GM18502 (cell line): ENCODE measurements around the gene CEP131.

Experiments
- ATAC-seq: cut with Tn5 transposase; IDR thresholded peaks from one replicate; pipeline ENCODE4 v1.9.1; 2021; ENCODE audit warnings: mild to moderate bottlenecking; ENCODE audit not compliant: unreplicated experiment, poor library complexity

The CEP131 gene

GRCh38 chr17:81204578-81204977 lies 18.2 kb downstream of the CEP131 start:
- no peak for ATAC-seq

- no peak for ATAC-seq
Measured at GRCh38 chr17:81203136-81203535, 19.6 kb downstream of the CEP131 start.

GRCh38 chr17:81202318-81202717 lies 20.4 kb downstream of the CEP131 start:
- no peak for ATAC-seq

GRCh38 chr17:81200695-81201580 lies 21.8 kb downstream of the CEP131 start:
- no peak for ATAC-seq

GRCh38 chr17:81200201-81200600 lies 22.6 kb downstream of the CEP131 start:
- no peak for ATAC-seq

- ATAC-seq, result no peak
Measured at GRCh38 chr17:81199482-81199830, 23.3 kb downstream of the CEP131 start.

- ATAC-seq, result no peak
Measured at GRCh38 chr17:81198826-81199481, 23.8 kb downstream of the CEP131 start.

- no peak for ATAC-seq
Measured at GRCh38 chr17:81197831-81198490, 24.8 kb downstream of the CEP131 start.

GRCh38 chr17:81197409-81197795 lies 25.4 kb downstream of the CEP131 start:
- ATAC-seq, result no peak

GRCh38 chr17:81196505-81197408 lies 26.0 kb downstream of the CEP131 start:
- ATAC-seq, result no peak

GRCh38 chr17:81195941-81196495 lies 26.7 kb downstream of the CEP131 start:
- no peak for ATAC-seq

- ATAC-seq, result no peak
Measured at GRCh38 chr17:81194941-81195901, 27.5 kb downstream of the CEP131 start.

GRCh38 chr17:81194225-81194760 lies 28.5 kb downstream of the CEP131 start:
- ATAC-seq, result no peak

- ATAC-seq, result no peak
Measured at GRCh38 chr17:81193470-81194224, 29.1 kb downstream of the CEP131 start.

- no peak for ATAC-seq
Measured at GRCh38 chr17:81193051-81193410, 29.7 kb downstream of the CEP131 start.

GRCh38 chr17:81192386-81193050 lies 30.2 kb downstream of the CEP131 start:
- ATAC-seq, result no peak

- ATAC-seq, result no peak
Measured at GRCh38 chr17:81191646-81192045, 31.1 kb downstream of the CEP131 start.
